HepG2 (cell line): ENCODE data around the gene ACSS3. TPM values are rescaled to one million over a fixed set of nuclear protein-coding genes. Genes with fewer than 3 reads are reported as not detected.
A peak's percentile ranks its signal among the peaks of the same experiment; 100 is the strongest.

Experiments
- BCL3 ChIP-seq: sonication (generic); formaldehyde crosslinking; IDR thresholded peaks from 2 replicates; pipeline ENCODE4 v1.5.1; 2020; ENCODE audit warnings: mild to moderate bottlenecking, missing genetic modification reagents, moderate library complexity
- BRCA1 ChIP-seq: sonication (generic); formaldehyde crosslinking; IDR thresholded peaks from 2 replicates; pipeline ENCODE4 v1.4.0; 2020; ENCODE audit warnings: missing genetic modification reagents
- CENPBD1 ChIP-seq: sonication (generic); formaldehyde crosslinking; IDR thresholded peaks from 2 replicates; pipeline ENCODE4 v1.8.0; 2022; ENCODE audit warnings: missing genetic modification reagents, low read depth, mild to moderate bottlenecking, borderline replicate concordance
- DRAP1 ChIP-seq: IDR thresholded peaks from 2 replicates; pipeline ENCODE4 v1.6.1; 2016; ENCODE audit warnings: missing genetic modification reagents, missing compliant biosample characterization
- HMG20A ChIP-seq: IDR thresholded peaks from 2 replicates; pipeline ENCODE4 v1.6.1; 2016; ENCODE audit warnings: borderline replicate concordance
- MBD4 ChIP-seq: IDR thresholded peaks from 2 replicates; pipeline ENCODE4 v1.6.1; 2012; ENCODE audit warnings: low read length, inconsistent platforms, borderline replicate concordance
- MED1 ChIP-seq: sonication (generic); formaldehyde crosslinking; IDR thresholded peaks from 2 replicates; pipeline ENCODE4 v1.4.0; 2020; ENCODE audit warnings: missing genetic modification reagents
- MXD4 ChIP-seq: IDR thresholded peaks from 2 replicates; pipeline ENCODE4 v1.6.1; 2016; ENCODE audit warnings: mild to moderate bottlenecking, missing biosample characterization, missing genetic modification reagents
- NFE2L2 ChIP-seq: fragments of 150-350 bp; IDR thresholded peaks from 2 replicates; pipeline ENCODE4 v1.6.1; 2014; ENCODE audit warnings: low read length
- ONECUT2 ChIP-seq: sonication (generic); formaldehyde crosslinking; IDR thresholded peaks from 2 replicates; pipeline ENCODE4 v1.4.0; 2020; ENCODE audit warnings: missing genetic modification reagents
- PAX8 ChIP-seq: sonication (generic); formaldehyde crosslinking; IDR thresholded peaks from 2 replicates; pipeline ENCODE4 v1.8.0; 2022; ENCODE audit warnings: mild to moderate bottlenecking, missing genetic modification reagents, borderline replicate concordance
- RBAK ChIP-seq: sonication (generic); formaldehyde crosslinking; IDR thresholded peaks from 2 replicates; pipeline ENCODE4 v1.5.1; 2020; ENCODE audit warnings: mild to moderate bottlenecking, missing genetic modification reagents
- RFX1 ChIP-seq: fragments of 450-650 bp; IDR thresholded peaks from 2 replicates; pipeline ENCODE4 v1.6.1; 2017
- SALL2 ChIP-seq: sonication (generic); formaldehyde crosslinking; IDR thresholded peaks from 2 replicates; pipeline ENCODE4 v1.8.1; 2023; ENCODE audit warnings: mild to moderate bottlenecking, missing genetic modification reagents, inconsistent platforms
- SIX1 ChIP-seq: sonication (generic); formaldehyde crosslinking; IDR thresholded peaks from 2 replicates; pipeline ENCODE4 v1.4.0; 2020; ENCODE audit warnings: missing genetic modification reagents, borderline replicate concordance
- SMC3 ChIP-seq: IDR thresholded peaks from 2 replicates; pipeline ENCODE4 v1.6.1; 2011; ENCODE audit warnings: low read length, improper control_type of control experiment
- SRF ChIP-seq: IDR thresholded peaks from 2 replicates; pipeline ENCODE4 v1.6.1; 2011; ENCODE audit warnings: mild to moderate bottlenecking, low read depth, low read length, moderate library complexity
- TCF7L2 ChIP-seq: IDR thresholded peaks from 2 replicates; pipeline ENCODE4 v1.6.1; 2011; ENCODE audit warnings: mild to moderate bottlenecking, low read depth, low read length, moderate library complexity
- TFAP4 ChIP-seq: sonication (generic); IDR thresholded peaks from 2 replicates; pipeline ENCODE4 v1.6.1; 2016; ENCODE audit warnings: low read depth, borderline replicate concordance
- XRCC5 ChIP-seq: fragments of 200-400 bp; formaldehyde crosslinking; optimal IDR thresholded peaks from 2 replicates; pipeline ENCODE3; 2017; ENCODE audit warnings: mild to moderate bottlenecking, low read length
- ZNF839 ChIP-seq: sonication (generic); formaldehyde crosslinking; IDR thresholded peaks from 2 replicates; pipeline ENCODE4 v1.4.0; 2020; ENCODE audit warnings: missing genetic modification reagents, mild to moderate bottlenecking, borderline replicate concordance
- polyA plus RNA-seq, 8 experiments: library from polyadenylated mRNA; depleted of rRNA in 3 of 8; stranded (reverse) in 7 of 8; unstranded in 1 of 8; fragments of >200 nt; fragmentation: Illumina TruSeq in 4 of 8; extraction: Trizol in 4 of 8; gene quantifications; 2 replicates each; pipeline versions ENCODE4 v1.2.1 to v1.2.3, GENCODE V29; 2011 to 2016; ENCODE audit warnings: low read depth in 4 of 8, missing spikeins in 1 of 8, mixed read lengths in 1 of 8; ENCODE audit not compliant: insufficient read depth in 1 of 8
- total RNA-seq, 5 experiments: library from RNA; depleted of rRNA; stranded (reverse); fragments of >200 nt; fragmentation: Illumina TruSeq; extraction: Trizol; gene quantifications; 2 replicates each; pipeline ENCODE4 v1.2.3, GENCODE V29; 2016; ENCODE audit warnings: low read depth in 1 of 5
- TF ChIP-seq, protein P1 (sequence below): sonication (generic); formaldehyde crosslinking; IDR thresholded peaks from 2 replicates; pipeline ENCODE4 v1.5.0; 2020; ENCODE audit warnings: mild to moderate bottlenecking, missing genetic modification reagents
- TF ChIP-seq, protein P2 (sequence below): sonication (generic); formaldehyde crosslinking; IDR thresholded peaks from 2 replicates; pipeline ENCODE4 v1.4.0; 2020; ENCODE audit warnings: mild to moderate bottlenecking, missing genetic modification reagents
- TF ChIP-seq, protein P3 (sequence below): sonication (generic); formaldehyde crosslinking; IDR thresholded peaks from 2 replicates; pipeline ENCODE4 v1.4.0; 2020; ENCODE audit warnings: missing genetic modification reagents, borderline replicate concordance

The ACSS3 gene
- total and polyA plus RNA-seq, 2 of the 13 experiments (the other 11 are each of a cell fraction or from before 2014, with no cell fraction given): 79.5 to 86.3 TPM

GRCh38 chr12:81128930-81129554 lies 51.2 kb downstream of the ACSS3 start (continued):
- TF ChIP-seq BCL3 (CRISPR knock-in tag) (no peak), BRCA1 (CRISPR knock-in tag) (no peak), ZNF839 (CRISPR knock-in tag) (no peak), SRF (no peak), MBD4 (no peak), TFAP4 (peak; percentile 59; the same call in 1 of the 2 replicates), RFX1 (no peak), MED1 (CRISPR knock-in tag) (peak; percentile 47), PAX8 (CRISPR knock-in tag) (no peak), ONECUT2 (CRISPR knock-in tag) (0 out of 2 replicates have a peak, but pooled peaks have one; percentile 11), TCF7L2 (no peak), XRCC5 (peak; percentile 32), MXD4 (no peak), RBAK (CRISPR knock-in tag) (peak; percentile 91), SIX1 (CRISPR knock-in tag) (no peak), CENPBD1 (CRISPR knock-in tag) (no peak), SALL2 (CRISPR knock-in tag) (no peak), NFE2L2 (no peak), SMC3 (peak; percentile 83), HMG20A (CRISPR knock-in tag) (0 out of 2 replicates have a peak, but pooled peaks have one; percentile 32), DRAP1 (CRISPR knock-in tag) (peak; percentile 29; the same call in 1 of the 2 replicates)
- TF ChIP-seq, protein P1, sequence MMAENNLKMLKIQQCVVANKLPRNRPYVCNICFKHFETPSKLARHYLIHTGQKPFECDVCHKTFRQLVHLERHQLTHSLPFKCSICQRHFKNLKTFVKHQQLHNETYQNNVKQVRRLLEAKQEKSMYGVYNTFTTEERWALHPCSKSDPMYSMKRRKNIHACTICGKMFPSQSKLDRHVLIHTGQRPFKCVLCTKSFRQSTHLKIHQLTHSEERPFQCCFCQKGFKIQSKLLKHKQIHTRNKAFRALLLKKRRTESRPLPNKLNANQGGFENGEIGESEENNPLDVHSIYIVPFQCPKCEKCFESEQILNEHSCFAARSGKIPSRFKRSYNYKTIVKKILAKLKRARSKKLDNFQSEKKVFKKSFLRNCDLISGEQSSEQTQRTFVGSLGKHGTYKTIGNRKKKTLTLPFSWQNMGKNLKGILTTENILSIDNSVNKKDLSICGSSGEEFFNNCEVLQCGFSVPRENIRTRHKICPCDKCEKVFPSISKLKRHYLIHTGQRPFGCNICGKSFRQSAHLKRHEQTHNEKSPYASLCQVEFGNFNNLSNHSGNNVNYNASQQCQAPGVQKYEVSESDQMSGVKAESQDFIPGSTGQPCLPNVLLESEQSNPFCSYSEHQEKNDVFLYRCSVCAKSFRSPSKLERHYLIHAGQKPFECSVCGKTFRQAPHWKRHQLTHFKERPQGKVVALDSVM (CRISPR knock-in tag): no peak
- TF ChIP-seq, protein P2, sequence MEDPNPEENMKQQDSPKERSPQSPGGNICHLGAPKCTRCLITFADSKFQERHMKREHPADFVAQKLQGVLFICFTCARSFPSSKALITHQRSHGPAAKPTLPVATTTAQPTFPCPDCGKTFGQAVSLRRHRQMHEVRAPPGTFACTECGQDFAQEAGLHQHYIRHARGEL (CRISPR knock-in tag): no peak
- TF ChIP-seq, protein P3, sequence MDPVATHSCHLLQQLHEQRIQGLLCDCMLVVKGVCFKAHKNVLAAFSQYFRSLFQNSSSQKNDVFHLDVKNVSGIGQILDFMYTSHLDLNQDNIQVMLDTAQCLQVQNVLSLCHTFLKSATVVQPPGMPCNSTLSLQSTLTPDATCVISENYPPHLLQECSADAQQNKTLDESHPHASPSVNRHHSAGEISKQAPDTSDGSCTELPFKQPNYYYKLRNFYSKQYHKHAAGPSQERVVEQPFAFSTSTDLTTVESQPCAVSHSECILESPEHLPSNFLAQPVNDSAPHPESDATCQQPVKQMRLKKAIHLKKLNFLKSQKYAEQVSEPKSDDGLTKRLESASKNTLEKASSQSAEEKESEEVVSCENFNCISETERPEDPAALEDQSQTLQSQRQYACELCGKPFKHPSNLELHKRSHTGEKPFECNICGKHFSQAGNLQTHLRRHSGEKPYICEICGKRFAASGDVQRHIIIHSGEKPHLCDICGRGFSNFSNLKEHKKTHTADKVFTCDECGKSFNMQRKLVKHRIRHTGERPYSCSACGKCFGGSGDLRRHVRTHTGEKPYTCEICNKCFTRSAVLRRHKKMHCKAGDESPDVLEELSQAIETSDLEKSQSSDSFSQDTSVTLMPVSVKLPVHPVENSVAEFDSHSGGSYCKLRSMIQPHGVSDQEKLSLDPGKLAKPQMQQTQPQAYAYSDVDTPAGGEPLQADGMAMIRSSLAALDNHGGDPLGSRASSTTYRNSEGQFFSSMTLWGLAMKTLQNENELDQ: no peak
